GM10266 (cell line): ENCODE data around the gene TMEM270.
"Not testable (repeated sequence)": the region's sequence is repeated elsewhere in the genome, so short reads cannot be mapped to it uniquely, and the experiment has no call there.

Experiments used
- DNase-seq: peaks from one replicate; pipeline ENCODE4 v3.0.0; 2012; ENCODE audit errors: extremely low spot score
- CTCF ChIP-seq: IDR thresholded peaks from 2 replicates; pipeline ENCODE4 v1.5.1; 2012; ENCODE audit warnings: mild to moderate bottlenecking, low read depth; ENCODE audit not compliant: control insufficient read depth, insufficient read depth; ENCODE audit errors: missing control alignments

The TMEM270 gene

GRCh38 chr7:73841689-73842066 lies 19.3 kb upstream of the TMEM270 start:
- no peak for TF ChIP-seq CTCF
- no peak for DNase-seq

DNA sequence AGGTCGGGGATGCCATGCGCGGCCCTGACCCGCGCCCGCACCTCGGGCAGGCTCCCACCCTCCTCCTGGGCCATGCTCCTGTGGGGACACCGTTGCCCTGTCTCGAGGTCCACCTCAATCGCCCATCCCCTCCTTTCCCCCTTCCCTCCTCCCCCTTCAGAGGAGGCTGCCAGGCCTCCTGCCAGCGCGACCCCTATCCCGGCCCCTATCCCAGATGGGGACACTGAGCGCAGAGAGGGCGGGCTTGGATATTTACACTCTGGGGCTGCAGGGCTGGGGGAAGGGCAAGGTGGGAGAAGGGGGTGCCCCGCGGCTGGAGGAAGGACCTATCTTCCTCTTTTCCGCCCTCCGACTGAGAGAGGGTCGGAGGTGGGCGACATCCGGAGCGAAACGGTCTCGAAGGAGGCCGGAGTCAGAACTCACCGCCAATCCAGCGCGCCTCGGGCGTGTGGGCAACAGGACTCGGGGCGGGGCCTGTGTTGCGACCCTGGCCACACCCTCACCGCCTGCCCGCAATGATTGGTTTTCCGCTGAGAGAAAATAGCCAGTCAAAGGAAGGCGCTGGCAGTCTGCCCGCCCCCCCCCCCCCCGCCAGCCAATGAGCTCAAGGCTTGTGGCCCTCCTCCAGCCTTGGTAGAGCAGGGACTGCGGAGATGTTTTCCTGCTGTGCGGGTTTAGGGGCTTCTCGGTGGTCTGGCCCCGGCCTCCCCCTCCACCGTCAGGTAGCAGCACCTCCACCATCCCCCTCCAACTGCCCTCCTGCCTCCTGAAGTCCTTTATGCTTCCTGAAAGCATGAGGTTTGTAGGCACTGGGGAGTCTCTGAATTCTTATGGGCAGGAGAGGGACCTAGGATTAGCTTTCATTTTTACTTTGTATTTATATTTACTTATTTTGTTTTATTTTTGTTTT lies 18.6 kb upstream of the TMEM270 start, which contains the start of gene METTL27:
Gene METTL27 (minus strand): TSS at position 450 of the 910 bp plus-strand sequence. CDS start 376 bp downstream, at position 74.
- no peak for TF ChIP-seq CTCF
- DNase-seq: peak; percentile 97

DNA sequence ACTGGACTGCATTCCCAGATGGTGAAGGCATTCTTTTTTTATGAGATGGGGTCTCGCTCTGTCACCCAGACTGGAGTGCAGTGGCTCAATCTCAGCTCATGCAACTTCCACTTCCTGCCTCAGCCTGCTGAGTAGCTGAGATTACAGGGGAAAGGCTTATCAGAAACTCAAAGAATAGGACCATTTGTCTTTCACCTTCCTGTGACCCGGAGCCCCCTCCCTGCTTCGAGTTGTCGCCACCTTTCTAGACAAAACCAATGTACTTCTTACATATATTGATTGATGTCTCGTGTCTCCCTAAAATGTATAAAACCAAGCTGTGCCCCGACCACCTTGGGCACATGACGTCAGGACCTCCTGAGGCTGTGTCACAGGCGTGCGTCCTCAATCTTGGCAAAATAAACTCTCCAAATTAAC lies 16.8 kb upstream of the TMEM270 start:
- TF ChIP-seq CTCF: no peak
- DNase-seq: no peak

DNA sequence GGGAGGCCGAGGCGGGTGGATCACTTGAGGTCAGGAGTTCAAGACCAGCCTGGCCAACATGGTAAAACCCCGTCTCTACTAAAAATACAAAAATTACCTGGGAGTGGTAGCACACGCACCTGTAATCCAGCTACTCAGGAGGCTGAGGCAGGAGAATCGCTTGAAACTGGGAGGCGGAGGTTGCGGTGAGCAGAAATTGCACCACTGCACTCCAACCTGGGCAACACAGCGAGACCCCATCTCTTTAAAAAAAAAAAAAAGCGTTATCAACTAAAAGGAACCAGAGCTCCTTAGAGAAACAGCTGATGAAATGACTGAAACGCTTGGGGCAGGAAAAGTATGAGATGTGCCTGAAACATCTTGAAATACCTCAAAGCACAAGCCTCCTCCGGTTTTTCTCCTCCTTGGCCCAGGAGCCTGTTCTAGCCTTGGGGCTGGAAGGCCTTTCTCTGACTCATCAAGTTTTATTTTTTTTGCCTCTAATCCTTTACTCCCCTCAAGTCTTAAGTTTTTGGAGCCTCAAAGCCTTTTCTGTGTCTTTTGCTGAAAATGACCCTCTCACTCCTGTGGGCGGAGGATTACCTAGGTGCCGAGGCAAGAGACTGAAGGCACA lies 16.0 kb upstream of the TMEM270 start:
- no peak for DNase-seq
- no peak for TF ChIP-seq CTCF

DNA sequence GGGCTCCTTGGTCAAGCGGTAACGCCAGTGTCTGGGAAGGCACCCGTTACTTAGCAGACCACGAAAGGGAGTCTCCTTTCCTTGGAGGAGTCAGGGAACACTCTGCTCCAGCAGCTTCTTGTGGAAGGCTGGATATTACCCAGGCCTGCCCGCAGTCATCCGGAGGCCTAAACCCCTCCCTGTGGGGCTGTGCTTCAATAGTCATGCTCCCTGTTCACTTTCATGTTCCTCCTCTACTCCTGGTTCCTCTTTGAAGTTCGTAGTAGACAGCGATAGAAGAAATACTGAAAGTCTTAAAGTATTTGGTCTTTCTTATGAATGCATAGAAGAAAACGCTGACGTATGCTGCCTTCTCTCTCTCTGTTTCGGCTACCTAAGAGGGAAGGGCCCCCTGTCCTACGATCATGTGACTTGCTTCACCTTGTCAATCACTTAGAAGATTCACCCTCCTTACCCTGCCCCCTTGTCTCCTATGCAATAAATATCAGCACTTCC lies 15.2 kb upstream of the TMEM270 start:
- DNase-seq: not testable (repeated sequence)

GRCh38 chr7:73847941-73848723 lies 12.8 kb upstream of the TMEM270 start:
- TF ChIP-seq CTCF: no peak
- DNase-seq: no peak

GRCh38 chr7:73850781-73851207 lies 10.2 kb upstream of the TMEM270 start:
- DNase-seq: no peak
- no peak for TF ChIP-seq CTCF
